Measurements from ENCODE around the gene ZNF474. TPM values are rescaled to one million over a fixed set of nuclear protein-coding genes. Genes with fewer than 3 reads are reported as not detected.
"Not testable (repeated sequence)": the region's sequence is repeated elsewhere in the genome, so short reads cannot be mapped to it uniquely, and the experiment has no call there.

ZNF474 gene
- total RNA-seq = not detected

- Mint-ChIP-seq H3K9me3 (no peaks in the 10 kb centered on the region), H3K4me1 (no peaks in the 10 kb centered on the region), H3K27me3 (no peaks in the 10 kb centered on the region), H3K4me3 (no peak within 1 kb of the TSS), H3K36me3 (ENCODE audit: low read depth) (no peaks in the 10 kb centered on the region), H3K27ac (no peak within 1 kb of the TSS)
- CTCF ChIA-PET = no interaction called here
- DNase-seq = no peak
- POLR2A ChIA-PET = no interaction called here
Measured at GRCh38 chr5:122129306-122129705, at the start of gene ZNF474. Gene ZNF474 (plus strand): TSS chr5:122129546. CDS start chr5:122151991, 22,445 bp downstream.

DNA sequence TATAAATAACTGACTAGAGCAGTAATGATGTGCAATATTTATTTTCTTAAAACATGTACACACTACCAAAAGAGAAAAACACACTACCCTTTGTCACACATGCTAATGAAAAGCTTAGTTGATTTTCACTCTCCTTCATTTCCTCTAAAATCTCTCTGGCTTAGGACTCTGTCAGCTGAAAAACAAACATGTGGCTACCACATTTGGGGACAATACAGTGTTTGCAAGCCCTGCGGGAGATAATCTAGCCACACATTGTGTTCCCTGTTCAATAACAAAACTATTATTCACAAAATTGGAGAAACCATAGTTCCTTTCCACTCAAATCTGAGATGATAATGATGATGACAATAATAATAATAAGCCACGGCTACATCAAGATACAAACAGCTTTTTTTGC, 47.8 kb upstream of the ZNF474 start:
- POLR2A ChIA-PET = no interaction called here
- H3K4me3 Mint-ChIP-seq = no peak overlapping the region
- CTCF ChIA-PET = no interaction called here
- H3K27ac Mint-ChIP-seq = no peak overlapping the region
- peaks cover 15% of the 10 kb centered on the region for H3K4me1 Mint-ChIP-seq
- H3K27me3 Mint-ChIP-seq = peaks cover 43% of the 10 kb centered on the region
- H3K36me3 Mint-ChIP-seq (ENCODE audit: low read depth) = no peaks in the 10 kb centered on the region
- H3K9me3 Mint-ChIP-seq = no peaks in the 10 kb centered on the region
- DNase-seq = no peak

DNA sequence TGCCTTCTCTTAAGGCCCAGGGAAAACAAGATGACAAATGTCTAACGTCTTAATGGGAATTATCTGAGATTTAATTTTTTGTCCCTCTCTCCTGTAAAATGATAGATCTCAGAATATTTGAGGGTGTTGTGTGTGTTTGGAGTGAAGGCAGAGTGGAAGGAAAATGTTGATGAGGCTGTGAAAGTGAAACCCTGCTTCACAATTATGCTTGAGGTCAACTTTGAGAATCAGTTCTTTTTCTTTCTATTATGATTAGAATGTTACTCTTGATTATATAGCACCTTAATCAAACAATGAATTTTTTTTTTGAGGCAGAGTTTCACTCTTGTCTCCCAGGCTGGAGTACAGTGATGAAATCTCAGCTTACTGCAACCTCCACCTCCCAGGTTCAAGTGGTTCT, 45.8 kb upstream of the ZNF474 start:
- Mint-ChIP-seq H3K4me1 (peaks cover 1% of the 10 kb centered on the region), H3K9me3 (no peaks in the 10 kb centered on the region), H3K4me3 (no peak overlapping the region), H3K27ac (no peak overlapping the region), H3K36me3 (ENCODE audit: low read depth) (no peaks in the 10 kb centered on the region), H3K27me3 (peaks cover 31% of the 10 kb centered on the region)
- DNase-seq = no peak
- ChIA-PET POLR2A (no interaction called here), CTCF (no interaction called here)

DNA sequence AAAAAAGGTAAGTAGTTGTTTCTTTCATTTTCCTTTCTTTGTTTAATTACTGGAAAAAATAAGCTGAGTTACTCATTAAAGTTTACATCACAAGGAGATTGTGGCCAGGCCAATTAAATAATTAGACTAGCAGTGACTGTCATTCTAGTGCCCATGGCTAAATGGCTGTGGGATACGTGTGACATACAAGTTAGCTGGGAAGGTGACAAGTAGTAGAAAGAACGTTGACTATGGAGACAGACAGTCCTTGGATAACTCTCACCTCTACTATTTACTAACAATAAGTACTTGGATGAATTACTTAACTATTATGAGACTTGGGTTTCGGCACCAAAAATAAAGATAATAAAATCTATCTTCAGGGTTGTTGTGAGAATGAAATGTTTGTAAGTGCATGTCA, 44.3 kb upstream of the ZNF474 start:
- no peaks in the 10 kb centered on the region for H3K36me3 Mint-ChIP-seq (ENCODE audit: low read depth)
- POLR2A ChIA-PET = no interaction called here
- H3K27me3 Mint-ChIP-seq = peaks cover 17% of the 10 kb centered on the region
- no peak overlapping the region for H3K4me3 Mint-ChIP-seq
- no peaks in the 10 kb centered on the region for H3K4me1 Mint-ChIP-seq
- no peak for DNase-seq
- CTCF ChIA-PET = interaction anchor here (1.0 kb wide), 1 partner anchor 9 kb away, joined by 3 read pairs; no protein-coding TSS in a partner anchor
- H3K9me3 Mint-ChIP-seq = no peaks in the 10 kb centered on the region
- no peak overlapping the region for H3K27ac Mint-ChIP-seq

DNA sequence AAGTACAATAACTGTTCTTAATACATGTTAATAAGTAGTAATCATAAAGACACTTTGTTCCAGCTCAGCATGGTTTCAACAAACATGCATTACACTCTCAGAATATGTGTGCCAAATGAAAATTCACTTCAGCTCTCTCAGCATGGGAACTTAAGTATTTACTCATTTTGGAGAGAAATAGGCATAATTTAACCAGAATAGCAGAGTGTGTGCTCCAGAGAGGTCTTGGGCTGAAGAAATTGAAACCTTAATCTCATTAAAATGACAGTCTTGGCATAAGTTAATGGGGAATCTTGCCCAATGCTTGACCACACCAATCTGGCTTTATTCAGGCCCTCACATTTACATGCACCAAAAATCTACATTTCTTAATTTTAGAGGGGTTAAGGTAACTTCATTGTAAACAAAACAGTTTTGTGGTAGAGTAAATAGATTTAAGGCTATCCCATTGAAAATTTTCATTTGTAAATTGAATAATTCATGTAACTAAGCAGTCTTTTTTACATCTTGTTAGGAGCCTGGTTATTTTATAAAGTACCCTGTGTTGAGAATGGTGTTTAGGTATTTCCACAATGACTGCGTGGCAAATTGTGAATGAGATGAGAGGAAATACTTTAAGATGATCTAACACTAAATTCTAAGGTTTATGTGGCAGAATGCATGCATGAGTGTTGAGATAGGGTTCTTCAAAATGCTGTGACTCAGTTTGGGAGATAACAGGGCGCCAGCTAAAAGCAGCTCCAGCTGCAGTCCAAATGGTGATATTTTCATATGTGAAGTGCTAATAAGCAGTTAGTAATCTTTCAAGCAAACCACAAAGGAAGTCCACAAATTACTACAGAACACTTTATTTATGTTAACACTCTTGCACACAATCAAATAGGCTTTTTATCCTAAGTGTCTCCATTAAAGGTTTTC, 40.0 kb upstream of the ZNF474 start:
- H3K4me3 Mint-ChIP-seq = no peak overlapping the region
- CTCF ChIA-PET = no interaction called here
- H3K27me3 Mint-ChIP-seq = peaks cover 12% of the 10 kb centered on the region
- H3K9me3 Mint-ChIP-seq = no peaks in the 10 kb centered on the region
- no peak for DNase-seq
- POLR2A ChIA-PET = no interaction called here
- H3K36me3 Mint-ChIP-seq (ENCODE audit: low read depth) = no peaks in the 10 kb centered on the region
- H3K4me1 Mint-ChIP-seq = no peaks in the 10 kb centered on the region
- H3K27ac Mint-ChIP-seq = no peak overlapping the region

DNA sequence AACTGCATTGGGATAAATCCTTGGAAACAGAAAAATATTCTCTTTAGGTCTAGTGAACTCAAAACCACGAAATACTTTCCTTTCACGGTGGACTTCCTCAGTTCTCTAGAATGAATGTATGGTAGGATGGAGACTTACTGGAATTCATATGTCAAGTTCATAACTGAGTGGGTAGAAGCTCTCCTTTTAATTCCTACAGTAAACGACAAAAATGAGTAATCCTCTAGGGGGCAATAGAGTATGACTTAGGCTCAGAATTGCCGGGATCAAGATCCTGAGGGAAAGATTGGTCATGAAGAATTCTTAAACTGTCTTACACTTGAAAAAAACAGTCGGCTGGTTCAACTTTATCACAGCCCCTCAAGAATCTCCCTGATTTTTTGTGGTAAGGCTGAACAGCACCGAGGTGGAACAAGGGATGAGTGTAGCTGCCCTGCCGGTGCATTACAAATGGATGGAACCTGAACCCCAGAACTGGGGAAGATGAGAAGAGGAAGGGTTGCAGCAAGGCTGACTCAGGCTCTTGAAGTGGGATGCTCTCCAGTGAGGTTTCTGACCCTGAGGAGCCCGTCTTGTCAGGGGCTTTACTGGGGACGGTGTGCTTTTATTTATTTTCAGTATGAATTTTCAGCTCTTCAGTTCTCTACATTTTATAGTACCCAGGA, 37.3 kb upstream of the ZNF474 start:
- CTCF ChIA-PET = interaction anchor here (0.6 kb wide), 1 partner anchor 65 kb away, joined by 3 read pairs; no protein-coding TSS in a partner anchor
- H3K27me3 Mint-ChIP-seq = peaks cover 7% of the 10 kb centered on the region
- H3K4me1 Mint-ChIP-seq = no peaks in the 10 kb centered on the region

GRCh38 chr5:122093415-122094180, 35.7 kb upstream of the ZNF474 start:
- Mint-ChIP-seq H3K4me3 (no peak overlapping the region), H3K36me3 (ENCODE audit: low read depth) (no peaks in the 10 kb centered on the region), H3K9me3 (no peaks in the 10 kb centered on the region), H3K4me1 (no peaks in the 10 kb centered on the region), H3K27ac (no peak overlapping the region), H3K27me3 (peaks cover 1% of the 10 kb centered on the region)
- POLR2A ChIA-PET = no interaction called here
- CTCF ChIA-PET = no interaction called here
- DNase-seq = no peak

More for the DNA sequence above, 37.3 kb upstream of the ZNF474 start:
- no peak overlapping the region for H3K4me3 Mint-ChIP-seq
- DNase-seq = no peak
- POLR2A ChIA-PET = no interaction called here
- H3K36me3 Mint-ChIP-seq (ENCODE audit: low read depth) = no peaks in the 10 kb centered on the region
- no peak overlapping the region for H3K27ac Mint-ChIP-seq
- H3K9me3 Mint-ChIP-seq = no peaks in the 10 kb centered on the region

DNA sequence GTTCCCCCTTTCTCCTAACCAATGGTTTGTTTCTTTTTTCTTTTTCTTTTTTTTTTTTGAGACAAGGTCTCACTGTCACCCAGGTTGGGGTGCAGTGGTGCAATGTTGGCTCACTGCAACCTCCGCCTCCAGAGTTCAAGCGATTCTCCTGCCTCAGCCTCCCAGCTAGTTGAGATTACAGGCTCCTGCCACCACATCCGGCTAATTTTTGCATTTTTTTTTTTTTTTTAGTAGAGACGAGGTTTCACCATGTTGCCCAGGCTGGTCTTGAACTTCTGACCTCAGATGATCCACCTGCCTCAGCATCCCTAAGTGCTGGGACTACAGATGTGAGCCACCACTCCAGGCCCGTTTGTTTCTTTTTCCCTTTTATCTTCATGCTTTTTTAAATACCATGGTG, 35.1 kb upstream of the ZNF474 start:
- DNase-seq; H3K4me1 Mint-ChIP-seq; H3K4me3 Mint-ChIP-seq; H3K36me3 Mint-ChIP-seq (ENCODE audit: low read depth); POLR2A ChIA-PET; H3K27ac Mint-ChIP-seq; H3K27me3 Mint-ChIP-seq; H3K9me3 Mint-ChIP-seq; CTCF ChIA-PET: not testable (repeated sequence)

DNA sequence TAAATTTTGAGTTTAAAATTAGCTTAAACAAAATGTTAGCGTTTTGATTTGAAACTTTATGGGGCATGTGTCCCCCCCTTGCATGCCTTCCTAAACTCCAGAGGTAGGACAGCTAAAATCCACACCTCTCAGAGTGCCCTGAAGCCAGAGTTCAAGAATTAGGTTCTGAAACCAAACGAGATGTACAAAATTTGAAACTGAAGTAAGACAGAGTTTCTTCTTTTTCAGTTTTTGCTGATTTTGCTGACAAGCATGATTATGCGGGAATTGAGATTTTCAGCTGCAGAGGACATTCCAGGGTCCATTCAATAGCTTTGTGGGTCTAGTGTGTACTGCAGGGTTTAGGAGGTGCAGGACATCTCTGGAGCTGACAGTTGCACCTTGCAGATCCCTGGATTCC, 34.2 kb upstream of the ZNF474 start:
- H3K4me3 Mint-ChIP-seq = no peak overlapping the region
- ChIA-PET CTCF (no interaction called here), POLR2A (no interaction called here)
- DNase-seq = no peak
- no peaks in the 10 kb centered on the region for H3K9me3 Mint-ChIP-seq
- H3K36me3 Mint-ChIP-seq (ENCODE audit: low read depth) = no peaks in the 10 kb centered on the region
- H3K27ac Mint-ChIP-seq = no peak overlapping the region
- H3K4me1 Mint-ChIP-seq = no peaks in the 10 kb centered on the region
- no peaks in the 10 kb centered on the region for H3K27me3 Mint-ChIP-seq

- ChIA-PET CTCF (no interaction called here), POLR2A (interaction anchor here (0.7 kb wide), 1 partner anchor 11 kb away, joined by 4 read pairs; no protein-coding TSS in a partner anchor)
- Mint-ChIP-seq H3K36me3 (ENCODE audit: low read depth) (no peaks in the 10 kb centered on the region), H3K27me3 (no peaks in the 10 kb centered on the region), H3K4me1 (no peaks in the 10 kb centered on the region), H3K27ac (no peak overlapping the region), H3K9me3 (no peaks in the 10 kb centered on the region), H3K4me3 (no peak overlapping the region)
- DNase-seq = no peak
Measured at GRCh38 chr5:122097391-122097790, 32.0 kb upstream of the ZNF474 start.

GRCh38 chr5:122099060-122099790, 30.1 kb upstream of the ZNF474 start:
- Mint-ChIP-seq H3K4me3 (no peak overlapping the region), H3K36me3 (ENCODE audit: low read depth) (no peaks in the 10 kb centered on the region), H3K27me3 (no peaks in the 10 kb centered on the region), H3K27ac (no peak overlapping the region), H3K9me3 (no peaks in the 10 kb centered on the region), H3K4me1 (no peaks in the 10 kb centered on the region)
- POLR2A ChIA-PET = no interaction called here
- CTCF ChIA-PET = no interaction called here
- no peak for DNase-seq

GRCh38 chr5:122101636-122102285, 27.6 kb upstream of the ZNF474 start:
- H3K4me1 Mint-ChIP-seq = no peaks in the 10 kb centered on the region
- CTCF ChIA-PET = interaction anchor here (1.2 to 1.5 kb wide), 2 partner anchors 9 to 25 kb away, joined by 3 read pairs; no protein-coding TSS in a partner anchor
- no peaks in the 10 kb centered on the region for H3K36me3 Mint-ChIP-seq (ENCODE audit: low read depth)
- H3K27me3 Mint-ChIP-seq = no peaks in the 10 kb centered on the region
- H3K4me3 Mint-ChIP-seq = no peak overlapping the region
- no peak overlapping the region for H3K27ac Mint-ChIP-seq
- DNase-seq = no peak
- POLR2A ChIA-PET = no interaction called here
- H3K9me3 Mint-ChIP-seq = no peaks in the 10 kb centered on the region

Data from activated CD4-positive, alpha-beta memory T cell treated with anti-CD3 and anti-CD28 coated beads, Interleukin-2, amount 10 ng/mL, durations not matched to agents 7 days and 5 days (primary cell).